Measurements from ENCODE around the gene NEK5.

The NEK5 gene

DNA sequence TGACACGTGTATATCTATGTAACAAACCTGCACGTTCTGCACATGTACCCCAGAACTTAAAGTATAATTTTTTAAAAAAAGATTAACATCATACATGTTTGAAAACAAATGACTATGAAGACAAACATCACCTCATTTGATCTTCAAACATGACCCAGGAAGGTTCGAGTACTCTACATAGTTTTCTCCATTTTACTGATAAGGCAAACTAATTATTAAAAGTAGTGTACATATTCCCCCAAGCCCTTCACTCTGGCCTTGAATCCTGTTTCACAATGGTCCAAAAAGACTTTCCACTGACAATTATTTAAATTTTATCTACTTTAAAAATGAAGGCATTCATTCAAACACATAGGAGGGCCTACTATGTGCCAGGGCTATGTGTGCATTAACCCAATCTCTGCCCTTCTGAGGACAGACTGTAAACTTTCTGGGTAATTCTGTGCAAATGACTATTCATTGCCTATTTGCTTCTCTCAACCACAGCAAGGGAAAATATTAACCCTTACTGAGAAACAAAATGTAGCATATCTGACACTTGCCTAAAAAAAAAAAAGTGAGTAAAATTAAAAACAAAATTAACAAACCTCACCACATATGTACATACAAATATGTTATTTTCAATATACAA lies 139.8 kb downstream of the NEK5 start:
- DNase-seq (ENCODE audit: low read depth in 2 of 2) = no peak

All from stimulated activated CD8-positive, alpha-beta memory T cell treated with anti-CD3 and anti-CD28 coated beads, Interleukin-2, amount 100 ng/mL, for 48 hours (primary cell).